SIG-M5 (cell line): ENCODE data around the gene ITGB1.
"Not testable (repeated sequence)": the region's sequence is repeated elsewhere in the genome, so short reads cannot be mapped to it uniquely, and the experiment has no call there.

Experiments used
- DNase-seq: peaks from one replicate; lab custom pipeline; 2025; lab: John Stamatoyannopoulos, UW

The ITGB1 gene

GRCh38 chr10:32958085-32959005 is at the start of gene ITGB1:
ITGB1 (minus strand) TSS chr10:32958230; CDS start chr10:32935558, 22,672 bp downstream.
- DNase-seq: peak; percentile 18

- no peak for DNase-seq
Measured at GRCh38 chr10:33006342-33006887, 48.4 kb upstream of the ITGB1 start.

- DNase-seq: peak; percentile 58
Measured at GRCh38 chr10:33005322-33006301, 47.6 kb upstream of the ITGB1 start.

GRCh38 chr10:33001908-33002492 is 44.0 kb upstream of the ITGB1 start:
- DNase-seq: no peak

GRCh38 chr10:32998060-32998581 is 40.1 kb upstream of the ITGB1 start:
- not testable (repeated sequence) for DNase-seq

GRCh38 chr10:32995751-32996150 is 37.7 kb upstream of the ITGB1 start:
- DNase-seq: no peak

GRCh38 chr10:32995066-32995622 is 37.1 kb upstream of the ITGB1 start:
- no peak for DNase-seq

GRCh38 chr10:32994632-32995031 is 36.6 kb upstream of the ITGB1 start:
- not testable (repeated sequence) for DNase-seq

GRCh38 chr10:32992310-32992709 is 34.3 kb upstream of the ITGB1 start:
- DNase-seq: not testable (repeated sequence)

GRCh38 chr10:32990811-32991210 is 32.8 kb upstream of the ITGB1 start:
- no peak for DNase-seq

GRCh38 chr10:32988604-32989003 is 30.6 kb upstream of the ITGB1 start:
- no peak for DNase-seq

- no peak for DNase-seq
Measured at GRCh38 chr10:32987172-32987571, 29.1 kb upstream of the ITGB1 start.

GRCh38 chr10:32985775-32986350 is 27.8 kb upstream of the ITGB1 start:
- no peak for DNase-seq

- DNase-seq: no peak
Measured at GRCh38 chr10:32985341-32985764, 27.3 kb upstream of the ITGB1 start.

GRCh38 chr10:32984003-32984600 is 26.1 kb upstream of the ITGB1 start:
- DNase-seq: no peak

- no peak for DNase-seq
Measured at GRCh38 chr10:32982911-32983909, 25.2 kb upstream of the ITGB1 start.

- no peak for DNase-seq
Measured at GRCh38 chr10:32982293-32982709, 24.3 kb upstream of the ITGB1 start.

GRCh38 chr10:32981760-32982159 is 23.7 kb upstream of the ITGB1 start:
- DNase-seq: no peak
